Measurements from ENCODE around the gene PLEKHS1. TPM values are rescaled to one million over a fixed set of nuclear protein-coding genes. Genes with fewer than 3 reads are reported as not detected.

PLEKHS1 gene
- total RNA-seq, 1 donor from 2014 or later = not detected

- CTCF ChIA-PET = no interaction called here
- intact Hi-C loops (cut with micrococcal nuclease) = no loop called here
- TF ChIP-seq, protein P1, sequence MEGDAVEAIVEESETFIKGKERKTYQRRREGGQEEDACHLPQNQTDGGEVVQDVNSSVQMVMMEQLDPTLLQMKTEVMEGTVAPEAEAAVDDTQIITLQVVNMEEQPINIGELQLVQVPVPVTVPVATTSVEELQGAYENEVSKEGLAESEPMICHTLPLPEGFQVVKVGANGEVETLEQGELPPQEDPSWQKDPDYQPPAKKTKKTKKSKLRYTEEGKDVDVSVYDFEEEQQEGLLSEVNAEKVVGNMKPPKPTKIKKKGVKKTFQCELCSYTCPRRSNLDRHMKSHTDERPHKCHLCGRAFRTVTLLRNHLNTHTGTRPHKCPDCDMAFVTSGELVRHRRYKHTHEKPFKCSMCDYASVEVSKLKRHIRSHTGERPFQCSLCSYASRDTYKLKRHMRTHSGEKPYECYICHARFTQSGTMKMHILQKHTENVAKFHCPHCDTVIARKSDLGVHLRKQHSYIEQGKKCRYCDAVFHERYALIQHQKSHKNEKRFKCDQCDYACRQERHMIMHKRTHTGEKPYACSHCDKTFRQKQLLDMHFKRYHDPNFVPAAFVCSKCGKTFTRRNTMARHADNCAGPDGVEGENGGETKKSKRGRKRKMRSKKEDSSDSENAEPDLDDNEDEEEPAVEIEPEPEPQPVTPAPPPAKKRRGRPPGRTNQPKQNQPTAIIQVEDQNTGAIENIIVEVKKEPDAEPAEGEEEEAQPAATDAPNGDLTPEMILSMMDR (IDR thresholded peaks at IDR 0.05) = no peak
- no peak for DNase-seq
- H3K27ac Mint-ChIP-seq = no peak overlapping the region
- H3K4me3 Mint-ChIP-seq = no peak overlapping the region
- no peaks in the 10 kb centered on the region for H3K36me3 Mint-ChIP-seq (ENCODE audit: low read depth)
- H3K27me3 Mint-ChIP-seq = peaks cover 10% of the 10 kb centered on the region
- POLR2A ChIA-PET = no interaction called here
- no peak for ATAC-seq (ENCODE audit: low read depth)
- no peaks in the 10 kb centered on the region for H3K9me3 Mint-ChIP-seq
- H3K4me1 Mint-ChIP-seq = no peaks in the 10 kb centered on the region
Measured at GRCh38 chr10:113746217-113746957, 5.1 kb upstream of the PLEKHS1 start.

DNA sequence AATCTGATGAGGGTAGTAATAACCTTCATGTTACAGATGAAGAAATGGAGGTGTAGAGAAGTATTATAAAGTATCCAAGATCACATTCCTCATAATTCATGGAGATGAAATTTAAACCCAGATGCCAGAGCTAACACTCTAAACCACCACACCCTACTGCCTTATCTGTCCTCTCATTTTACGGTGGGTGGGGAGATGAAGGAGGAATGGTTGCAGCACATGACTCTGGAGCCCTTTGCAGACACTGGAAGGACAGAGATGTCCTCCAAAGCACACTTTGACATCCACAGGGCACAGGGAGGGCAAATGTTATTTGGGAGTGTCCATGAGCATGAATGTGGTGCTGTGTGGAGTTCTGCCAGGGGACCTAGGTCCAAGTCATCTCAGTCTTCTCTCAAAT, 1.1 kb downstream of the PLEKHS1 start:
- H3K4me3 Mint-ChIP-seq = no peak overlapping the region
- TF ChIP-seq, protein P1 (IDR thresholded peaks at IDR 0.05) = no peak
- ATAC-seq (ENCODE audit: low read depth) = no peak
- no peaks in the 10 kb centered on the region for H3K36me3 Mint-ChIP-seq (ENCODE audit: low read depth)
- H3K9me3 Mint-ChIP-seq = no peaks in the 10 kb centered on the region
- H3K27ac Mint-ChIP-seq = no peak overlapping the region
- ChIA-PET POLR2A (no interaction called here), CTCF (no interaction called here)
- H3K4me1 Mint-ChIP-seq = no peaks in the 10 kb centered on the region
- no peak for DNase-seq
- intact Hi-C loops (cut with micrococcal nuclease) = no loop called here
- H3K27me3 Mint-ChIP-seq = peaks cover 5% of the 10 kb centered on the region

GRCh38 chr10:113753020-113753692, 1.7 kb downstream of the PLEKHS1 start:
- POLR2A ChIA-PET = no interaction called here
- CTCF ChIA-PET = no interaction called here
- H3K9me3 Mint-ChIP-seq = no peaks in the 10 kb centered on the region
- no peak overlapping the region for H3K4me3 Mint-ChIP-seq
- no peaks in the 10 kb centered on the region for H3K36me3 Mint-ChIP-seq (ENCODE audit: low read depth)
- ATAC-seq (ENCODE audit: low read depth) = no peak
- no peak overlapping the region for H3K27ac Mint-ChIP-seq
- H3K4me1 Mint-ChIP-seq = no peaks in the 10 kb centered on the region
- intact Hi-C loops (cut with micrococcal nuclease) = no loop called here
- H3K27me3 Mint-ChIP-seq = peaks cover 5% of the 10 kb centered on the region
- no peak for DNase-seq
- TF ChIP-seq, protein P1 (IDR thresholded peaks at IDR 0.05) = no peak

DNA sequence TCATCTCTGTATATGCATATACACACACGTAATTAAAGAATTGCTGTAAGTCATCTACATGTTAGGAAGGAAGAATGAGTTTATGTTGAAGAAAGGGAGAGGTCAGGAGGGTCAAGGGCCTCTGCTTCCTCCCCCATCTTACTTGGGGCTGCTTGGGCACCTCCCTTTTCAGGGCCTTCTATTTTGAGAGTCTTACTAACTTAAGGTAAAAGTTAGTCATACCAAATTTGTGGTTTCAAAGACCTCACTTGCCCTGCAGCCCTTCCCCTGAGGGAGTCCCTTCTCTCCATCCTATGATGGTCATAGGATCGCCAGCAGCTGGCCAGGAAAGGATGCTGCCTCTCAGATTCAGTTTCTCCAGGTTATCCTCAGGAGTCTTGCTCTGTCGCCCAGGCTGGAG, 2.6 kb downstream of the PLEKHS1 start:
- H3K4me3 Mint-ChIP-seq = no peak overlapping the region
- CTCF ChIA-PET = no interaction called here
- no peak overlapping the region for H3K27ac Mint-ChIP-seq
- peaks cover 5% of the 10 kb centered on the region for H3K27me3 Mint-ChIP-seq
- ATAC-seq (ENCODE audit: low read depth) (no peak), DNase-seq (no peak)
- H3K9me3 Mint-ChIP-seq = no peaks in the 10 kb centered on the region
- TF ChIP-seq, protein P1 (IDR thresholded peaks at IDR 0.05) = no peak
- intact Hi-C loops (cut with micrococcal nuclease) = no loop called here
- no peaks in the 10 kb centered on the region for H3K4me1 Mint-ChIP-seq
- no peaks in the 10 kb centered on the region for H3K36me3 Mint-ChIP-seq (ENCODE audit: low read depth)
- POLR2A ChIA-PET = no interaction called here

DNA sequence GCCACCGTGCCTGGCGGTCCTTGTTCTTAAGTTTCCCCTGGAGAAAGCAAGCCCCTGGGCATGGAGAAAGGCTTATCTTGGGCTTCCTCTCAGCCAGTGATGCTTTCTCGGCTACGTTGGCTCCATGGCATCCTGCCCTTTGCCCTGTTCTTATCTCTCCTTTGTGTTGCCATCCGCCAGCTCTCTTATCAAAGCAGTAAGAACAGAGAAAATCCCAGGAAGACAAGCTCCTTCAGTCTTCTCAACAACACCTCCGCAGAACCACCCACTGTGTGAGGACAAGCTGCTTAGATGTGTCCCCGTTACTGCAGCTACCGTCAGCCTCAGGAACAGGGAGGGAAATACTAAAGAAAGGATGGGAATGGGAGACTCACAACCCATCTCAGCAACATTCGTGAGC, 3.3 kb downstream of the PLEKHS1 start:
- Mint-ChIP-seq H3K36me3 (ENCODE audit: low read depth) (no peaks in the 10 kb centered on the region), H3K27ac (no peak overlapping the region), H3K9me3 (no peaks in the 10 kb centered on the region), H3K27me3 (peaks cover 5% of the 10 kb centered on the region), H3K4me3 (no peak overlapping the region), H3K4me1 (no peaks in the 10 kb centered on the region)
- TF ChIP-seq, protein P1 (IDR thresholded peaks at IDR 0.05) = no peak
- intact Hi-C loops (cut with micrococcal nuclease) = no loop called here
- ATAC-seq (ENCODE audit: low read depth) (no peak), DNase-seq (no peak)
- ChIA-PET CTCF (no interaction called here), POLR2A (interaction anchor here (0.6 kb wide), 1 partner anchor 27 kb away, joined by 5 read pairs; no protein-coding TSS in a partner anchor)

All from activated B cell treated with CpG ODN at 0.5 μM for 24 hours (primary cell).